Endothelial cell of umbilical vein (primary cell): Measurements from ENCODE around the gene SH3PXD2A. TPM values are rescaled to one million over a fixed set of nuclear protein-coding genes. Genes with fewer than 3 reads are reported as not detected.

ENCODE experiments used
- BruUV-seq: library from RNA; stranded (reverse); fragments of 400-500 nt; replicated peaks from 2 replicates; lab custom pipeline; 2021; lab: Mats Ljungman, UMichigan
- CTCF ChIA-PET: fragments of 300-600, 350-600 bp; sonication (Branson Sonifier 250); formaldehyde crosslinking; loops from one replicate; lab custom pipeline; 2021; ENCODE audit warnings: antibody characterized with exemption, inconsistent platforms; lab: Charles Lee
- POLR2A ChIA-PET: fragments of 300-600, 350-600 bp; sonication (Branson Sonifier 250); formaldehyde crosslinking; loops from one replicate; lab custom pipeline; 2021; ENCODE audit warnings: antibody characterized with exemption, inconsistent platforms; lab: Charles Lee
- DNase-seq: peaks from one replicate; pipeline ENCODE4 v3.0.0-alpha.2; 2011; ENCODE audit warnings: low read depth, low spot score
- FAIRE-seq: peaks from 2 replicates; lab custom pipeline; 2011; peaks lifted over from hg19 to GRCh38; lab: Jason Lieb, UNC
- H2AFZ ChIP-seq: 2 replicates; pipeline ENCODE4 v1.6.0; 2012; ENCODE audit warnings: low read depth, low read length, control low read depth, inconsistent platforms
- H3K27ac ChIP-seq: 2 replicates; pipeline ENCODE4 v1.5.1; 2011; ENCODE audit warnings: low read depth, mild to moderate bottlenecking, control low read depth, low read length, moderate library complexity; ENCODE audit not compliant: insufficient read depth
- H3K27me3 ChIP-seq, 2 experiments: 2 replicates each; pipeline versions ENCODE4 v1.6.0 to v1.6.1; 2011; ENCODE audit warnings: low read length in 2 of 2, mixed read lengths in 1 of 2; ENCODE audit not compliant: control insufficient read depth in 2 of 2, insufficient read depth in 2 of 2
- H3K36me3 ChIP-seq, 2 experiments: 2 replicates in 1 of 2; 3 replicates in 1 of 2; pipeline ENCODE4 v1.5.1; 2011; ENCODE audit warnings: low read length in 2 of 2, mild to moderate bottlenecking in 1 of 2, moderate library complexity in 1 of 2; ENCODE audit not compliant: control insufficient read depth in 2 of 2, insufficient read depth in 2 of 2; ENCODE audit errors: extremely low read depth in 1 of 2
- H3K4me1 ChIP-seq: 3 replicates; pipeline ENCODE4 v1.5.1; 2011; ENCODE audit warnings: mild to moderate bottlenecking, low read length; ENCODE audit not compliant: control insufficient read depth, insufficient read depth; ENCODE audit errors: extremely low read depth
- H3K4me2 ChIP-seq: 2 replicates; pipeline ENCODE4 v1.6.1; 2011; ENCODE audit warnings: low read length, control low read depth, mixed read lengths; ENCODE audit not compliant: insufficient read depth
- H3K4me3 ChIP-seq, 3 experiments: fragments of 200-600 bp in 1 of 3; sonication (generic), shearing (Covaris generic) in 1 of 3; replicated peaks in 1 of 3; 2 replicates each; pipeline ENCODE4 v1.5.1; 2011 to 2016; ENCODE audit warnings: control low read depth in 3 of 3, low read length in 3 of 3, mild to moderate bottlenecking in 2 of 3, inconsistent platforms in 1 of 3, low read depth in 1 of 3, moderate library complexity in 1 of 3; ENCODE audit not compliant: insufficient read depth in 1 of 3
- H3K79me2 ChIP-seq: 2 replicates; pipeline ENCODE4 v1.6.0; 2012; ENCODE audit warnings: low read length, inconsistent platforms; ENCODE audit not compliant: control insufficient read depth, insufficient read depth
- H3K9ac ChIP-seq: replicated peaks from 2 replicates; pipeline ENCODE3; 2011; ENCODE audit warnings: low read length, control low read depth; ENCODE audit not compliant: insufficient read depth; ENCODE audit errors: extremely low read depth
- H3K9me1 ChIP-seq: replicated peaks from 3 replicates; pipeline ENCODE4 v1.6.0; 2011; ENCODE audit warnings: mild to moderate bottlenecking, low read length; ENCODE audit not compliant: control insufficient read depth, insufficient read depth; ENCODE audit errors: extremely low read depth
- H3K9me3 ChIP-seq: replicated peaks from 2 replicates; pipeline ENCODE4 v1.5.1; 2012; ENCODE audit warnings: low read length, inconsistent platforms; ENCODE audit not compliant: control insufficient read depth, insufficient read depth
- H4K20me1 ChIP-seq: replicated peaks from 2 replicates; pipeline ENCODE3; 2011; ENCODE audit warnings: mild to moderate bottlenecking, low read length; ENCODE audit not compliant: control insufficient read depth, insufficient read depth; ENCODE audit errors: extremely low read depth
- CTCF ChIP-seq, 2 donors: IDR thresholded peaks; 1 replicate in 1 of 2; 2 replicates in 1 of 2; pipeline ENCODE4 v1.5.1; 2011; ENCODE audit warnings: low read length in 2 of 2, mild to moderate bottlenecking in 2 of 2, moderate library complexity in 2 of 2, control low read depth in 1 of 2, inconsistent platforms in 1 of 2, low read depth in 1 of 2; ENCODE audit not compliant: insufficient read depth in 1 of 2; ENCODE audit errors: extremely low read depth in 1 of 2
- EZH2 ChIP-seq: IDR thresholded peaks from 2 replicates; pipeline ENCODE4 v1.6.1; 2012; ENCODE audit warnings: borderline replicate concordance, low read depth, mild to moderate bottlenecking, moderate library complexity, low read length, inconsistent platforms; ENCODE audit not compliant: severe bottlenecking
- FOS ChIP-seq: IDR thresholded peaks from 2 replicates; pipeline ENCODE4 v1.6.1; 2011; ENCODE audit warnings: mild to moderate bottlenecking, low read length, moderate library complexity, borderline replicate concordance; ENCODE audit not compliant: insufficient read depth
- GATA2 ChIP-seq: IDR thresholded peaks from 2 replicates; pipeline ENCODE4 v1.7.0; 2011; ENCODE audit warnings: low read depth, mild to moderate bottlenecking, moderate library complexity, mixed read lengths, low read length; ENCODE audit not compliant: insufficient read length, insufficient read depth
- JUN ChIP-seq: IDR thresholded peaks from 2 replicates; pipeline ENCODE4 v1.6.1; 2011; ENCODE audit warnings: borderline replicate concordance, low read depth; ENCODE audit not compliant: insufficient read length, insufficient read depth
- MYC ChIP-seq: IDR thresholded peaks from one replicate; pipeline ENCODE4 v1.6.1; 2011; ENCODE audit warnings: mild to moderate bottlenecking, low read depth, low read length
- POLR2A ChIP-seq: IDR thresholded peaks from 2 replicates; pipeline ENCODE4 v1.6.1; 2012; ENCODE audit warnings: low read depth, mild to moderate bottlenecking, control low read depth, low read length
- POLR2AphosphoS5 ChIP-seq: IDR thresholded peaks from 2 replicates; pipeline ENCODE4 v1.6.1; 2012; ENCODE audit warnings: low read depth, mild to moderate bottlenecking, control low read depth, low read length, moderate library complexity; ENCODE audit not compliant: insufficient read depth
- dilution Hi-C: fragments of 300-500 bp; cut with MboI; formaldehyde crosslinking; loops from one replicate; pipeline ENCODE4 v1.15.0; 2019; ENCODE audit warnings: low sequenced_read_pairs; ENCODE audit not compliant: extremely low pct_ligation_motif_present
- intact Hi-C: fragments of 100-400 bp; cut with micrococcal nuclease; formaldehyde crosslinking; loops from one replicate; pipeline ENCODE4 v1.10.0; 2022
- polyA plus RNA-seq, 4 experiments: library from polyadenylated mRNA; depleted of rRNA in 3 of 4; stranded (reverse) in 3 of 4; unstranded in 1 of 4; fragments of >200 nt; gene quantifications; 2 replicates each; pipeline versions ENCODE4 v1.2.1 to v1.2.3, GENCODE V29; 2011 to 2012; ENCODE audit warnings: missing spikeins in 1 of 4
- total RNA-seq: library from RNA; stranded (reverse); gene quantifications from 2 replicates; pipeline ENCODE4 v1.2.3, GENCODE V29; 2021
- TF ChIP-seq, protein P1 (sequence below): IDR thresholded peaks from 2 replicates; pipeline ENCODE4 v1.6.1; 2011; ENCODE audit not compliant: insufficient read depth, insufficient read length

The SH3PXD2A gene
- total and polyA plus RNA-seq, 2 donors (not counting 3 experiments of a cell fraction or from before 2014, with no cell fraction given), result 1.4 to 5.1 TPM

DNA sequence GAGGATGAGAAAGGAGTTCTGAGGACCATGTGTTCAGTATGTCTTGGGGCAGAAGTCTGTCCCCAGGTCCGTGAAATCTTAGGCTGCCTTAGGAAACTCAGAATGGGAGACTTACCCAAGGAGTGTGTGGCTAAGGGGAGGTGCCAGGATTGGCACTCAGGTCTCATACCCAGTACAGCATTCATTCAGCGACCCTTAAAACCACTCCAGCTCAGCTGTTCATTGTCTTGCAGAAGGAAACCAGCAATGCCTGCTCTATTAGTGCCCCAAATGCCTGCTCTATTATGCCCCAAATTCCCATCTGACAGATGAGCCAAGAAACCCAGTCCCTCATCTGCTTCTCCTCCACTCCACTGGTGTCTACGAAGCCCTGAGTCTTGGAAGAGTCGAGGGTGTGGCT is 214.1 kb downstream of the SH3PXD2A start:
- CTCF ChIA-PET, result no interaction called here
- no peaks in the 10 kb centered on the region for H3K9me3 ChIP-seq

More for the DNA sequence above, 214.1 kb downstream of the SH3PXD2A start:
- no peak for DNase-seq
- POLR2A ChIA-PET, result no interaction called here
- intact Hi-C loops (no loop called here), dilution Hi-C loops (no loop called here)
- H3K9me1 ChIP-seq, result no peaks in the 10 kb centered on the region
- H3K27ac ChIP-seq, result no peak overlapping the region
- no peak for TF ChIP-seq GATA2
- no peak for TF ChIP-seq JUN
- no peak for TF ChIP-seq EZH2
- TF ChIP-seq POLR2A, result no peak
- no peak for TF ChIP-seq MYC
- TF ChIP-seq POLR2AphosphoS5, result no peak
- TF ChIP-seq CTCF (IDR thresholded peaks at IDR 0.05; ENCODE audit: extremely low read depth in 1 of 2, insufficient read depth in 1 of 2, low read depth in 1 of 2, low read length in 2 of 2), result no peak
- TF ChIP-seq FOS, result no peak
- TF ChIP-seq, protein P1, sequence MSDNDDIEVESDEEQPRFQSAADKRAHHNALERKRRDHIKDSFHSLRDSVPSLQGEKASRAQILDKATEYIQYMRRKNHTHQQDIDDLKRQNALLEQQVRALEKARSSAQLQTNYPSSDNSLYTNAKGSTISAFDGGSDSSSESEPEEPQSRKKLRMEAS, result no peak
- H4K20me1 ChIP-seq, result no peaks in the 10 kb centered on the region
- H3K4me3 ChIP-seq, result no peak overlapping the region
- no peaks in the 10 kb centered on the region for H3K79me2 ChIP-seq
- FAIRE-seq, result no peak
- H2AFZ ChIP-seq, result no peak overlapping the region
- BruUV-seq, result no TSS peak
- H3K36me3 ChIP-seq, result no peaks in the 10 kb centered on the region
- H3K27me3 ChIP-seq, result peaks cover 0 to 2% of the 10 kb centered on the region in 2 experiments
- H3K9ac ChIP-seq, result no peak overlapping the region
- H3K4me2 ChIP-seq, result no peak overlapping the region
- peaks cover 7% of the 10 kb centered on the region for H3K4me1 ChIP-seq
